Suppressor macrophage treated with lipopolysaccharide for 4 hours (primary cell): ENCODE results near the gene MAZ.
"Not testable (repeated sequence)": the region's sequence is repeated elsewhere in the genome, so short reads cannot be mapped to it uniquely, and the experiment has no call there.

ENCODE experiments used
- DNase-seq: peaks from one replicate; pipeline ENCODE4 v3.0.0-alpha.2; 2020

MAZ gene

DNA sequence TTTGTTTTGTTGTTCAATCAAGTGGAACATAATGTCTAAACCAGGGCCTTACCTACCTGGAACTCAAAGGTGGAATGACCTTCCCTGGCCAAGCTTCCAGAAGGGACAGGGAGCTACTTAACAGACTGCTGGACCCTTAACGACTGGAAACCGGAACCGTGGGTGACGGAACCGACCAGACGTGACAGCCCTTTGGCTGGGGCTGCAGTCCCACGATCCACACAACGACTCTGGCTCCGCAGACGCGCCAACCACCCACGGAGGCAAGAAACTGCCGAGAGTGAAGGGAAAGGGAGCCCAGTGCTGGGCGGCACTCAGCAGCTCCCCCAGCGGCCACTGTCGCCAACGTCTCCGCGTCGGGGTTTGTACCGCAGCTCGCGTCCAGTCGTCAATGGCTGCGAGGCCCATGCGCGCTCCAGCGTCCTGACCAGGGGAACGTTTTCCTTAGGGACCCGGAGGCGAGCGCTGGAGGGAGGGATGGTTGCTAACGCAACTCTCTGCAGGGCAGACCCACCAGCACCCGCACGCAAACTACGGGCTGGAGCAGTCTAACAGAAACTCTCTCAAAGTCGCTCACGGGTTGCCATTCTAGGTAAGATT lies 21.3 kb upstream of the MAZ start:
- DNase-seq = peak; percentile 77

DNA sequence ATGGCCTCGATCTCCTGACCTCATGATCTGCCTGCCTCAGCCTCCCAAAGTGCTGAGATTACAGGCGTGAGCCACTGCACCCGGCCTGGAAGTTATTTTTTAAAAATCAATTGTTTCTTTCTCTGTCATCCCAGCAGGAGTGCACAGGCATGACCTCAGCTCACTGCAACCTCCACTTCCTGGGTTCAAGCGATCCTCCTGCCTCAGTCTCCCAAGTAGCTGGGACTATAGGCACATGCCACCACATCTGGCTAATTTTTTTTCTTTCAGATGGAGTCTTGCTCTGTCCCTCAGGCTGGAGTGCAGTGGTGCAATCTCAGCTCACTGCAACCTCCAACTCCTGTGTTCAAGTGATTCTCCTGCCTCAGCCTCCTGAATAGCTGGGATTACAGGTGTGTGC lies 19.2 kb upstream of the MAZ start:
- DNase-seq = not testable (repeated sequence)

- DNase-seq = no peak
Measured at GRCh38 chr16:29789775-29790182, 16.6 kb upstream of the MAZ start.

DNA sequence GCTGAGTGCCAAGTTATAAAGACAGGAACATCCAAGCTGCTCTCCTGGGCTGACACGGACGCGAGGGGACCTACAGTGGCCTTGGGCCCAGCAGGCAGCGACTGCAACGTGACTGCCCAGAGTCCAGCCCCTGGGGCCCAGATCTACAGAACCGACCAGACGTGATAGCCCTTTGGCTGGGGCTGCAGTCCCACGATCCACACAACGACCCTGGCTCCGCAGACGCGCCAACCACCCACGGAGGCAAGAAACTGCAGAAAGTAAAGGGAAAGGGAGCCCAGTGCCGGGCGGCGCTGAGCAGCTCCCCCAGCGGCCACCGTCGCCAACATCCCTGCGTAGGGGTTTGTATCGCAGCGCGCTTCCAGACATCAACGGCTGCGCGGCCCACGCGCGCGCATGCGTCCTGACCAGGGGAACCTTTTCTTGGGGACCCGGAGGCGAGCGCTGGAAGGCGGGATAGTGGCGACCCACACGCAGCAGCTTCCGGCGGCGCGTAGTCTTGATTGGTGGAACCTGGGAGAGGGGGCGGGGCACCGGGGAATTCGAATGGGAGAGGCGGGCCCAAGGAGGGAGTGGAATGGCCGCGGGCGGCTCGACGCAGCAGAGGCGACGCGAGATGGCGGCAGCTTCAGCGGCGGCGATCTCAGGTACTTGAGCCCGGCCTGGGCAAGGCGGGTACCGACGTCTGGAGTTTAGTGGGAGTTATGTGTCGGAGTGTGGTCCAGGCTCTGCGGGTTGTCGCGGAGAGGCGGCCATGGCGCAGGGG lies 16.0 kb upstream of the MAZ start, which contains the start of gene KIF22:
KIF22 (plus strand) TSS at position 569 of the 766 bp plus-strand sequence; CDS start at position 578, 9 bp downstream.
- DNase-seq = peak; percentile 100

DNA sequence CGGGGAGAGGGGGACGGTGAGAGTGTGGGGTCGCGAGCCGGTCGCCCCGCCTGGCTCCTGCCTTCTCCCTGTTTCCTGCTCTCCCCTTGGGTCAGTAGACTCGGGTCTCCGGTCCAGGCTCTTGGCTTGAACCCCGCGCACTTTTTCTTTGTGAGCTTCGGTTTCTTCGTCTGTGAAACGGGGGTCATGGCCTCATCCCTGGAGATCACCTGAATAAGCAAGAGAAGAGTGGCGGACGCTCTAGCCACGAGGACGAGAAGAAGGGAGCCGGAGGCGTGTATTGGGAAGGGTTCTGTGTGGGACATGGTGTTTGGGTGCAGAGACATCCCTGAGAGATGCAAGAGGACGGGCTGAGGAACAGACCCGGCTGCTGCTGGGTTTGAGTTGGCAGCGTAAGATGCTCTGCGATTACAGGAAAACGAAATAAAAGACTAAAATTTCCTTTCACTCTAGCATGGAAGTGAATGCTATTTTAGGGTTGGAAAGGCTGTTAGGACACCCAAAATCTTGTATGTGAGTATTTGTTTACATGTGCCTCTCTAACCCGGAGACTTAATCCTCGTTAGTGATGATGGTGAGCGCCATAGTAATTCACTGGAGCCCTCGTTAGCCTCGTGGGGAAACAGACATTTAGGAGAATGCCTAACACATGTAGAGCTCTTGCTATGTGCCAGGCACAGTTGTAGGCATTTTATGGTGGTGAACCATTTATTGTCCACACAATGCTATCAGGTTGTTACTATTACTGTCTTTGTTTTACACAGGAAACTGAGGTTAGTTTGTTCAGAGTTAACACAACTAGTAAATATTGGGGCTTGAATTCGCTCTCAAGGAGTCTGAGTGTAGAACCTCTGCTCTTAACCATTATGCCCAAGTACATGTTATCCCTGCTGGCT lies 15.1 kb upstream of the MAZ start:
- DNase-seq = no peak

DNA sequence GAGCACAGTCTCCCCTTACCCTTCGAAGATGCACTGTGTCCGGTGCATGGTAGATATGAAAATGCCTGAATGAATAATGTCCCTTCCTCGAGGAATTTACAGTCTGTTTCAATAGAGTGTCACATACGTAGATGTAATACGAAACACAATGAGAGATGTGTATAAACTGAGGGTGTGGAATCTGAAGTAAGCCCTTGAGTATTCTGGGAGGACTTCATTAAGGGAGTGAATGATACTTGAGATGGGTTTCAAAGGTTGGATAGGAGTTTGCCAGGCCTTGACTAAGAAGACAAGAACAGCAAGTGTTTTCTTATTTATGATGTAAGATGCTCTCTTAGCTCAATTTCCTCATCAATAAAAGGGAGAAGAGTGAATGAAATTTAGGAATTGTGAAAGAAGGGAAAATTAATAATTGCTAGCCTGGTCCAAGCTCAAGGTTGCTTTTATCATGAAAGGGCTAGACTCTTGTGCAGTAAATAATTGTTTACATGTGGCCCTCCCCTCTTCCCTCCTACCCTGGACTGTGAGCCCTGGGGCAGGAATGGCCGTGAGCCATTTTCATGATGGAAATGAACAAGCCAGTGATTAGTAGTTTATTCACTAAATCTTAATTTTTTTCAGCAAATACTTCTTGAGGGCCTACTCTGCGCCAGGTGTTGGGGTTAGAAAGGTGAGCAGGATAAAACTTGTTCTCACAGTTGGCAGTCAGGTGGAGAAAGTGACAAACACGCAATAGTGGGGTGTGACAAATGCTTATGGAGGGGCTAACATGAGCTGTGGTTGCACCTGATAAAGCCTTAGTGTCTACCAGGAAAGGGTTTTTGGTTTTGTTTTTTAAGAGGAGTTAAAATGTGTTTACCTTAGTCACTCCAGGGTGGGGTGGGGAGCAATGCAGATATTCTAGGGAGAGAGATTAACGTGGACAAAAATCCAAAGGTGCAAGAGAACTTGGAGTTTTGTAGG lies 14.2 kb upstream of the MAZ start:
- no peak for DNase-seq

GRCh38 chr16:29793153-29793552 lies 13.2 kb upstream of the MAZ start:
- DNase-seq = not testable (repeated sequence)

- no peak for DNase-seq
Measured at GRCh38 chr16:29794231-29794710, 12.1 kb upstream of the MAZ start.

DNA sequence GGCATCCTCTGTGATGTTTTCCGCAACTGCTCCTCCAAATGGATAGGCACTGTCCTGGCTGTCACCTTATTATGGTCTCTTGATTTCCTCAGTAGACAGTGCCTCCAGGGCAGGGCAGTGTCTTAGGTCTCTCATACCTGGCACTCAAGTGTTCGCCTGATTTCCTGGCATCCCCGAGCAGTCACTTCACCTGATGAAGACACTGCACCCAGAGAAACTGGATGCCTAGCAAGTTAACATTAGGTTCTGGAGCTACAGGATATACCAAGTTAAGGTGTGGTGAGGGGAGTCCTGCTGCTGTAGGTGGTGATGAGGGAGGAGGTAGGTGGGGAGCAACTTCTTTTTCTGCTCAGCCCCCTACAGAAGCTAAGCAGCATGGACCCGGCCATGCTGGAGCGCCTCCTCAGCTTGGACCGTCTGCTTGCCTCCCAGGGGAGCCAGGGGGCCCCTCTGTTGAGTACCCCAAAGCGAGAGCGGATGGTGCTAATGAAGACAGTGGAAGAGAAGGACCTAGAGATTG lies 3.9 kb upstream of the MAZ start:
- DNase-seq = no peak

DNA sequence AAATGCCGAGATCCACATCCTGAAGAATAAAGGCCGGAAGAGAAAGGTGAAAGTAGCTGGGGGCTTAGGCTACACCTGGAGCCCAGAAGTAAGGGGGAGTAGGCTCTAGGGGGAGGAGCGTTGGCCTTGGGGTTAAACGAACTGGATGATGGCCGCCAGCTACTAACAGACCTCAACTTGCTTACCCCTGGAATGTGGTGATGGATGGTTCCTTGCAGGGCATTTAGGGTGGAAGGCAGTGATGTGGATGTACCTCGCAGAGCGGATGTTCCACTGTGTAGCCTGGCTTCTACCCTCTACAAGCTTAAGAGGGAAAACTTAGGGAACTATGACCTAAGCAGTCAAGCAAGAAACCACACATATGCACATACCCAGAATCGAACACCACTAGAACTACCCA lies 2.3 kb upstream of the MAZ start:
- DNase-seq = no peak

DNA sequence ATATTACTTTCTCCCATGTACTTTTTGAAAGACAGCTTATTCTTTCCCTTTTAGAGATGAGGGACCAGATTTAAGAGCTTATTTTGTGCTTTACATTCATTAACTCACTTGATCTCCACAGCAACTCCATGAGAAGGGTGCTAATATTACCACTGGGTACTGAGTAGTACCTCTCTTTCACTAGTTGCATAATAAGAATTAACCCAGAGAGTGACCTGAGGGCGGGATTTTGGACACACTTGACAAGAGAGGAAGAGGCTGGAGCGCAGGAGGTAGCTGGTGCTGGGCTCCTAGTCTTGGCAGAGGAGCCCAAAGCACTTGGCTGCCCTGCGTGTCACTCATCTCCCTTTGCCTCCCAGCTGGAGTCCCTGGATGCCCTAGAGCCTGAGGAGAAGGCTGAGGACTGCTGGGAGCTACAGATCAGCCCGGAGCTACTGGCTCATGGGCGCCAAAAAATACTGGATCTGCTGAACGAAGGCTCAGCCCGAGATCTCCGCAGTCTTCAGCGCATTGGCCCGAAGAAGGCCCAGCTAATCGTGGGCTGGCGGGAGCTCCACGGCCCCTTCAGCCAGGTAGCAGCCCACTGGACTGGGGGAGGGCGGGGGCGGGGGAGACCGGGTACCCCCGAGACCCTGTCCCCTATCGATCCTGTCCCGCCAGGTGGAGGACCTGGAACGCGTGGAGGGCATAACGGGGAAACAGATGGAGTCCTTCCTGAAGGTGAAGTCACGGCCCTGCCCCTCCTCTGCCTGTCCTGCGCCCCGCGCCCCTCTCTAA lies 1.7 kb upstream of the MAZ start:
- no peak for DNase-seq

- DNase-seq = peak; percentile 99
Measured at GRCh38 chr16:29805232-29806098, 864 bp upstream of the MAZ start.

DNA sequence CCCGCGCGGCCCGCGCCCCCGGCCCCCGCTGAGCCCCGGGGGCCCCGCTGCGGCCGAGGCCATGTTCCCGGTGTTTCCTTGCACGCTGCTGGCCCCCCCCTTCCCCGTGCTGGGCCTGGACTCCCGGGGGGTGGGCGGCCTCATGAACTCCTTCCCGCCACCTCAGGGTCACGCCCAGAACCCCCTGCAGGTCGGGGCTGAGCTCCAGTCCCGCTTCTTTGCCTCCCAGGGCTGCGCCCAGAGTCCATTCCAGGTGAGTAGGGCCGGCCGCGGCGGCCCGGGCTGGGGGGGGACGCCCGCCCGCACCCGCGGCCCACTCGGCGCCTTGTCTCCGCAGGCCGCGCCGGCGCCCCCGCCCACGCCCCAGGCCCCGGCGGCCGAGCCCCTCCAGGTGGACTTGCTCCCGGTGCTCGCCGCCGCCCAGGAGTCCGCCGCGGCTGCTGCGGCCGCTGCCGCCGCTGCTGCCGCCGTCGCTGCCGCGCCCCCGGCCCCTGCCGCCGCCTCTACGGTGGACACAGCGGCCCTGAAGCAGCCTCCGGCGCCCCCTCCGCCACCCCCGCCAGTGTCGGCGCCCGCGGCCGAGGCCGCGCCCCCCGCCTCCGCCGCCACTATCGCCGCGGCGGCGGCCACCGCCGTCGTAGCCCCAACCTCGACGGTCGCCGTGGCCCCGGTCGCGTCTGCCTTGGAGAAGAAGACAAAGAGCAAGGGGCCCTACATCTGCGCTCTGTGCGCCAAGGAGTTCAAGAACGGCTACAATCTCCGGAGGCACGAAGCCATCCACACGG lies 504 bp downstream of the MAZ start:
- DNase-seq = no peak

DNA sequence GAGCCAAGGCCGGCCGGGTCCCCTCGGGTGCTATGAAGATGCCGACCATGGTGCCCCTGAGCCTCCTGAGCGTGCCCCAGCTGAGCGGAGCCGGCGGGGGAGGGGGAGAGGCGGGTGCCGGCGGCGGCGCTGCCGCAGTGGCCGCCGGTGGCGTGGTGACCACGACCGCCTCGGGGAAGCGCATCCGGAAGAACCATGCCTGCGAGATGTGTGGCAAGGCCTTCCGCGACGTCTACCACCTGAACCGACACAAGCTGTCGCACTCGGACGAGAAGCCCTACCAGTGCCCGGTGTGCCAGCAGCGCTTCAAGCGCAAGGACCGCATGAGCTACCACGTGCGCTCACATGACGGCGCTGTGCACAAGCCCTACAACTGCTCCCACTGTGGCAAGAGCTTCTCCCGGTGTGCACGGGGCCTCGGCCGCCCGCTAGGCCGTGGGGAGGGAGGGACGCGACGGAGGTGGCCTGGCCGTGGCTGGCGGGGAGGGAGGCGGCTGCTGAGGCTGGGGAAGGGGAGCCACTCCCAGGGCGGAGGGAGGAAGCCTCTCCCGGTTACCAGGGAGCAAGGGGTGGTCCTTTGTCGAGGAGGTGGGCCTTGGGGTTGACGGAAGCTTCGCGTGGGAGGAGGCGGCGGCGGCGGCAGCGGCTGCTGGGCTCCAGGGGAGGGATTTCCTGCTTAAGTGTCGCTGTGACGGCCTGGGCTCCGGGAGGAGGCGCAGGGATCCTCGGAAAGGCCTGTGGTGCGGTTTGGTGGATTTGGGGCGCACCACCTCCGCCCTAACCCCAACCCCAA lies 1.3 kb downstream of the MAZ start:
- DNase-seq = peak; percentile 89

GRCh38 chr16:29808219-29808900 lies 2.0 kb downstream of the MAZ start:
- no peak for DNase-seq

GRCh38 chr16:29809031-29809747 lies 2.9 kb downstream of the MAZ start:
- DNase-seq = no peak
